Stimulated activated CD4-positive, alpha-beta T cell treated with anti-CD3 and anti-CD28 coated beads, Interleukin-2, amount 100 ng/mL, for 24 hours (primary cell): ENCODE data around the gene CREBBP.
A peak's percentile ranks its signal among the peaks of the same experiment; 100 is the strongest.

ENCODE experiments used
- DNase-seq, 2 donors: peaks; one replicate each; pipeline ENCODE4 v3.0.0-alpha.2; 2020

Gene CREBBP

DNA sequence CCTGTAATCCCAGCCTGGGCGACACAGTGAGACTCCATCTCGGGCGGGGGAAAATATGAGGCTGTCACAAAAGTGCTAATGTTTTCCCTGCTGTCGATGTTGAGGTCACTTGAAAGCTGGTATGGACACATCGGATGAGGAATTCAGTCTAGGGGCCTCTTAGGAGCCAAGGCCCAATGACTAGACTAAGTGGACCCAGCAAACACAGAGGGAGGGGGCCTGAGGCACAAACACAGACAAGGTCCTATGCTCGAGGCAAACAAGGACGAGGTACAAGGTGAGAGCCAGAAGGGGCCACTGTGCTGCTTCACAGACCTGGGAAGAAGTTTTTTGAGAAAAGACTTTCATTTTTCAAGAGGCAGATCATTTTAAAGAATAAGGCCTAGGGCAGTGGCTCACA, 178.4 kb downstream of the CREBBP start:
- DNase-seq: no peak

DNA sequence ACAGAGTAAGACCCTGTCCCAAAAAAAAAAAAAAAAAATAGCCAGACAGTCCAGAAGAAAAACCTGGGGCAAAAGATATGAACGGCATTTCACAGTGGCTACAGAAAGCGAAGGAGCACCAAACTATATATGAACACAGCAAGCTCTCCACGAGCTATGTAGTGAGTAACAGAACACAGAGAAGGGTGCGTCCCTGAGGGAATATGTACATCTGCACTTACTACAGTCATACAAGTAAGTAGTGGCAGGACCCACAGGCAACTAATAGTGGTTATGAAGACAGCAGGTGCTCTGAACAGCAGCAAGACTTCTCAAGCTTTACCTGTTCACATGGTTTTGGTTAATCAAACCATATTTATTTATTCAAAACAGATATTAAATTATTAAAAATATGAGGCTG, 179.0 kb downstream of the CREBBP start:
- DNase-seq: no peak

DNA sequence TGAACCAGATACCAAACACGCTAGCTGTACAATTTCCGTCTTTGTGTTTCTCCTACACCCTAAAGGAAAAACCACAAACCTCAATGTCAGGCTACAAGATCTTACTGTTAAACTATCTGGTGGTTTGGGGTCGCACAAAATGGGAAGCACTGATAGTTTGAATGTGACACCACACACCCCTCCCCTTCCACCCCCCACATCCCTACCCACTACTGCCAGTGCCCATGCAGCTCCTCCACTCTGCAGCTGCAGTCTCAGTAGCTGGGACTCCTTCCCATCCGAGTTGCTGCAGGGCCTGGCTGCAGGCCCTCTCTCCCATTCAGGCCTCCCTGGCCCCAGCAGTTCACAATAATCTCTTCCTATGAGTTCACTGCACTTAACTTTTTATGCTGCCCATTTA, 181.6 kb downstream of the CREBBP start:
- no peak for DNase-seq

DNA sequence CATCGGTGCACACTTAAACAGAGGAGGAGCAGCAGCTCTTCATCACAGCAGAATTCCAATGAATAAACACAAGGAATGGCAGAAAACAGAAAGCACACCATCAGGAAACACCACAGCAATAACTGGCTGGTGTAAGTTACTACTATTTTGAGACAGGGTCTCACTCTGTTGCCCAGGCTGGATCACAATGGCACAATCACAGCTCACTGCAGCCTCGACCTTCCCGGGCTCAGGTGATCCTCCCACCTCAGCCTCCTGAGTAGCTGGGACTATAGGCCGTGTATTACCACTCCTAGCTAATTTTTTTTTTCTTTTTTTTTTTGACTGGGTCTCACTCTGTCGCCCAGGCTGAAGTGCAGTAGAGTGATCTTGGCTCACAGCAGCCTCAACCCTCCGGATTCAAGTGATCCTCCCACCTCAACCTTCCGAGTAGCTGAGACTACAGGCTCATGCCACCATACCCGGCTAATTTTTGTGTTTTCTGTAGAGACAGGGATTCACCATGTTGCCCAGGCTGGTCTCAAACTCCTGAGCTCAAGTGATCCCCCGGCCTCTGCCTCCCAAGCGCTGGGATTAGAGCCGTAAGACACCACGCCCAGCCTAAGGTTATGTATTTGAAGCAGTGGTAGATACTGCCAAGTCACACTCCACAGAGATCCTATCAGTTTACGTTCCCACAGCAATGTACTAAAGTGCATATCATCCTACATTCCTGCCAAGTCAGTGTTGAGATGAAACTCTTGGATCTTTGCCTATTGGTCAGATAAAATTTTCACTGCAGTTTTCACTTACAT, 183.9 kb downstream of the CREBBP start:
- no peak for DNase-seq

DNA sequence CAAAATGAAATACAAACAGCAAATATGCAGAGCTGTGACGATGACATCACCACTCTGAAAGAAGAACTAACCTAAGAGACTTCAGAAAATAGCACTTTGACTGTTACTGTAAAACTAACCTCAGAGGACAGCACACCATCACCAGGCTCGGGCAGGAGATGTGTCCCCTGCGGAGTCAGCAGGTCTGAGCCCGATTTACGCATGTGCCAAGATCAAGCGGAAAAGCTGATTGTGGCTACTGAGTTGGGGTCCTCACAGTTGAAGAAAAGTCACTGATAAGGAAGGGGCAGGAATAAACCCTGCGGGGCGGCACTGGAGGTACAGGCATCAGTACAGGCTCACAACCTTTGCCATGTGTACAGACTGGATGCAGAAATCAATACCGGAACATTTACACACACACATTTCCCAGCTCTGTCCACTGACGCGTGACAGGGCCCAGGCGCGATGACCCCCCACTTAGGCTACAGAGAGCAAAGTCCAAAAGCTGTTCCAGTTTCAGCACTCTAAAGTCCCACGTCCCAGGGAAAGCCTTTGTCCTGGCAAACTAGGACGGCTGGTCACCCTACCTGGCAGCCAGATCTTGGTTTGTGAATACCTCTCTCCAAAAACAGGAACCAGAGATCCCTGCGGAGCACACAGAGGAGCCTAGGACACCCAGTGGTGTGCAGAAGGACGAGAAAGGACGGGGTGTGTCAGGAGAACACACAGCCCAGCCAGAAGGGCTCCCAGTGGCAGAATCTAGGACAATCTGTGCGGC, 184.7 kb downstream of the CREBBP start:
- DNase-seq: no peak

DNA sequence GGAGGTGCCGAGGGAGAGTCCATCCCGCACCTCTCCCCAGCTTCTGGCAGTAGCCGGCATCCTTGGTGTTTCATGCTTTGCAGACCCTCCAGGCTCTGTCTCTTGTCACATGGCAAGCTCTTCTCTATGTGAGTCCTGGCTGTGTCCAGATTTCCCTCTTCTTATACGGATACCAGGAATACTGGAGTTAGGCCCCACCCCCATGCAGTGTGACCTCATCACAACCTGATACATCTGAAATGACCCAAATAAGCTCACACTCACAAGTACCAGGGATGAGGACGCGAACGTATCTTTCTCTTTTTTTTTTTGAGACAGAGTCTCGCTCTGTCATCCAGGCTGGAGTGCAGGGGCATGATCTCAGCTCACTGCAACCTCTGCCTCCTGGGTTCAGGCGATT, 186.5 kb downstream of the CREBBP start:
- DNase-seq: no peak

DNA sequence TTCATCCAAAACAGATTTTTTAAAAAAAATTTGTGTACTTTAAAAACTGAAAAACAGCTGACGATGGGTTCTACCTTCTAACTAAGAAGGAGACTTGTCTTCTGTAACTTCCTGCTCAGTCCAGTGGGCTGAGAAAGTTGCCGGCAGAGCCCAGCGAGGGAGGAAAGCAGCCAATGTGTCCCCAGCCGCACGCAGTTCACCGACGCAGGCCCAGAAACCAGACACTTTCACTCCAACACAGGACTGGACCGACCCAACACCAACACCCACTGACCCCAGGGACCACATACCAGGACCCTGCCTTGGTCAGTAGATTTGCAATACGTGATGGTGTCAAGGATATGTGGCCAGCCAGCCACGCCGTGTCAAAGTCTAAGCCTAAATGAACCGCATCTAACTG, 188.8 kb downstream of the CREBBP start:
- no peak for DNase-seq

DNA sequence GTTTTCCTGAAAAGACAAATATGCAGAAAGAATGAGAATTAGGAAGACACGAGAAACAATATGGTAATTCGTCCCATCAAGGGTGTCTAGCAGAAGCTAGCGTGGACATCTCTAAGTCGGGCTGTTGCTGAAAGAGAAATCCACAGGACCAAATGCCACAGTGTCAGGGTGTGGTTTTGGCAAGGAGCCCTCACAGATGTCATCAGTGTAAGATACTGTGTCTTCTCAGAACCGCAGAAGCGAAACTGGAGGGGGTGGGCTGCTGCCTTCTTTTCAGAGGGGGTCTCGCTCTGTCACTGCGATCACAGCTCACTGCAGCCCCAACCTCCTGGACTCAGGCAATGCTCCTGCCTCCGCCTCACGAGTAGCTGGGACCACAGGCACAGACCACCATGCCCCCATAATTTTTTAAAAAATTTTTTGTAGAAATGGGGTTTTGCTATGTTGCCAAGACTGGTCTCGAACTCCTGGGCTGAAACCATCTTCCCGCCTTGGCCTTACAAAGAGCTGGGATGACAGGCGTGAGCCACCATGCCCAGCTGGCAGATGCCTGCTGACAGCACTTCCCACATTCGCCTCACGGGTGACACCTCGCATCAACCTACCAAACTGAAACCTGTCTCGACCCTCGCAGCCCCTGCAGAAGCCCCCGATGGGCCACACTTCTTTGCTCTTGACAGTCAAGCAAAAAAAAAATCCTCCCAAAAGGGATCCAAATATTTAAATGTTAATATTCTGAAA, 189.4 kb downstream of the CREBBP start:
- no peak for DNase-seq

DNA sequence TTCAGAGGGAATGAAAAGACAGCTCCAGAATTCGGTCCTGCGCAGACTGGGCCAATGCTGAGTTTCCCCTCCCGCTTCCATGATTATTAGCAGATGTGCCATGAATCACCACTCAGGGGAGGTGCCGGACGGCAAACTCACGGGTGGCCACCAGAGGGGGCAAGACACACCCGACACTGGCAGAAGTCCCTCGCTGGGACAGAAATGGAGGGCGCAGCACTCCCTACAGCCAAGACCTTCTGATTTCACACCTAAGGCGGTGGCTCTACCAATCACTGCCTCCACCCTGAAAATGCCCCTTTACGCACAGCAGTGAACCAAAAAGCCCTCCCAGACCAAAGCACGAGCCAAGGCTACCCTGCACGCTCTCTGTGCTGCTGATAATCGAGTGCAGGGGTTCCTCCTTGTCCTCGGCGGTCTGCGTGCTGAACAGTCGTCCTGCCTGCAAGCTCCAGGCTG, 190.0 kb downstream of the CREBBP start:
- DNase-seq: peak; percentile 84 to 85

DNA sequence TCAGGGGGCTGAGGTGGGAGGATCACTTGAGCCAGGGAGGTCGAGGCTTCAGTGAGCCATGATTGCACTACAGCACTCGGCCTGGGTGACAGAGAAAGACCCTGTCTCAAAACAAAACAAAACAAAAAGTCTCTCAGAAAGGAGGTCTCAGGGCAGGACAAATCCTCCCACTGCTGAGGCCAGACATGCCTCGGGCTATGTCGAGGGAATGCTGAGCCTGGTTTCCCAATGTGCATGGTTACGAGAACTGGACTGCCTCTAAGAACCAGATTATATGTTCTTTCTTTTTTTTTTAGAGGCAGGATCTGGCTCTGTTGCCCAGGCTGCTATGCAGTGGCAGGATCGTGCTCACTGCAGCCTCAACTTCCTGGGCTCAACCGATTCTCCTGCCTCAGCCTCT, 190.8 kb downstream of the CREBBP start:
- no peak for DNase-seq

DNA sequence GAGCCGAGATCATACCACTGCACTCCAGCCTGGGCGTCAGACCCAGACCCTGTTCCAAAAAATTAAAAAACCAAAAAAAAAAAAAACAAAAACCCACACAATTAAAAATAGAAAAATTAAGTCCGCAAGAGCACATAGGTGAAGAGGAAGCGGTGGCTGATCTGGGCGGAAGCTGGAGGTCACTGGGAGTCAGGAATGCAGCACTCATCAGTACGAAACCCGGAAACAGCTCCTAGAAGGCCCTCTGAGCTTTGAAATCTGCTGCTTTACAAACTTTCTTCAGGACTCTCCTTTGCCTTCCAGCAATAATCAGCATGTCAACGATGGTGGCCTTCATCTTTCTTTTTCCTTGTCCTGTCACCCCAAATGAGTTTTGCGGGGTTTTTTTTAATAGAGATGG, 192.7 kb downstream of the CREBBP start:
- no peak for DNase-seq

DNA sequence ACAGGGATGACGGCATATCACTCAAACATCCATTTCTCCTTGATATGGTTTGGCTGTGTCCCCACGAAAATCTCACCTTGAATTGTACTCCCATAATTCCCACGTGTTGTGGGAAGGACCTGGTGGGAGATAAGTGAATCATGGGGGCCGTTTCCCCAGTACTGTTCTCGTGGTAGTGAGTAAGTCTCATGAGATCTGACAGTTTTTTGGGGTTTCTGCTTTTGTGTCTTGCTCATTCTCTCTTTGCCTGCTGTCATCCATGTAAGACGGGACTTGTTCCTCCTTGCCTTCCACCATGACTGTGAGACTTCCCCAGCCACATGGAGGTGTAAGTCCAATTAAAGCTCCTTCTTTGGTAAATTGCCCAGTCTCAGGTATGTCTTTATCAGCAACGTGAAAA, 193.5 kb downstream of the CREBBP start:
- no peak for DNase-seq

DNA sequence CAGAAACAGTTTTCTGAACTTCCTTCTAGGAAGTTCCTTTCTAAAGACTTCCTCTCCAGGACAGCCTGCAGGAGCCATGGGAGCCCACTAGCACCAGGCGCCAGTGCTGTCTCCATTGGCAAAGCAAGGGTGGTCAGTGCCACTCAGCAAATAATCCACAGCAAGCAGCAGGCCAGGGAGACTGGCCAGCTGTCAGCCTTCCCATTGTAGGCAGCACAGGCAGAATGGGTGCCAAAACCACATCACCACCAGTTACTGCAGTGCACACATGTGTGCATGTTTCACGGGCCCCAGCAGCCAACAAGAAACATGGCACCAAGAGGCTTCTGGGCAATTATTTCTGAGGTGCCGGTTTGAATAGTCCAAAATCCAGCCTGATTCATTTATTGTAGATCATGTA, 199.3 kb downstream of the CREBBP start:
- DNase-seq: no peak

DNA sequence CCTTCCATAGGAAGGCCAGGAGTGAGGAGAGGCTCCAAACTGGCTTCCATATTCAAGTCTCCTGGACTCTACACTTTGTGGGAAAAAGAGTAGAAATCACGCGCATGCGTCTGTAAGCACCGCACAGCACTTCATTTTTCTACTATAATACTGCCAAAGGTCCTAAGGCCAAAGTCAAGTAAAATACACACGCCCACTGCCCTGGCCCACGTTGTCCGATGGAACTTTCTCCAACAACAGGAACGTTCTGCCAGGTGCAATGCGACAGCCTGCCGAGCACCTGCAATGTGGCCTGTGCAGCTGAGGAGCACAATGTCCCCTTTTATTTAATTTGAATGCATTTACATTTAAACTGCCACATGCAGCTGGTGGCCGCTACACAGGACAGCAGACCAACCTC, 202.5 kb downstream of the CREBBP start:
- DNase-seq: no peak

DNA sequence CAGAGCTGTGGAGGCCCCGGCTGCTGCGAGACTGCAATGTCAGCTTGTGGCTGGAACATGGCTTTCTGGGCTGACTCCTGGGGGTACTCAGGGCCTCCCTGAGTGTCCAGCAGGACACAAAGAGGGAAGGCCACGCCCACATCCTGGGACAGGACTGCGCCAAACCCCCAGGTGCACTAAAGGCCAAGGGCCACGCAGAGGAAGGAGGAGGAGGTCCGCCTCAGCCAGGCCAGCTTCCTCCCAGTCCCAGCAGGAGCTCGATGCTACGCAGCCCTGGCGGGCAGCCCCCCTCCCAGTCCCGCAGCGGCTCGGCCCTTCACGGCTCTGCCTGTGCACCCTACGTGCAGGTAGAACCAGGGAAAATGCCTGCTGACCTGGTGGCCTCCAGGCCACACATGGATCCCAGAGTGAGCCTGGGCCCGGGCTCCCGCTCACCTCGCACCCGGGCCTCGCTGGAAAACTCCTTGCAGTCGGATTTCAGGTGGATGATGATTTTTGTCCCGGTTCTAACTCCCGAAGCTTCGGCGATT, 204.8 kb downstream of the CREBBP start:
- DNase-seq: no peak
